Measurements from ENCODE around the gene MEF2D. TPM values are rescaled to one million over a fixed set of nuclear protein-coding genes. Genes with fewer than 3 reads are reported as not detected.

Gene MEF2D
- total and polyA plus RNA-seq, 2 donors (not counting 1 experiment from before 2014, with no cell fraction given): 65.6 to 128 TPM

DNA sequence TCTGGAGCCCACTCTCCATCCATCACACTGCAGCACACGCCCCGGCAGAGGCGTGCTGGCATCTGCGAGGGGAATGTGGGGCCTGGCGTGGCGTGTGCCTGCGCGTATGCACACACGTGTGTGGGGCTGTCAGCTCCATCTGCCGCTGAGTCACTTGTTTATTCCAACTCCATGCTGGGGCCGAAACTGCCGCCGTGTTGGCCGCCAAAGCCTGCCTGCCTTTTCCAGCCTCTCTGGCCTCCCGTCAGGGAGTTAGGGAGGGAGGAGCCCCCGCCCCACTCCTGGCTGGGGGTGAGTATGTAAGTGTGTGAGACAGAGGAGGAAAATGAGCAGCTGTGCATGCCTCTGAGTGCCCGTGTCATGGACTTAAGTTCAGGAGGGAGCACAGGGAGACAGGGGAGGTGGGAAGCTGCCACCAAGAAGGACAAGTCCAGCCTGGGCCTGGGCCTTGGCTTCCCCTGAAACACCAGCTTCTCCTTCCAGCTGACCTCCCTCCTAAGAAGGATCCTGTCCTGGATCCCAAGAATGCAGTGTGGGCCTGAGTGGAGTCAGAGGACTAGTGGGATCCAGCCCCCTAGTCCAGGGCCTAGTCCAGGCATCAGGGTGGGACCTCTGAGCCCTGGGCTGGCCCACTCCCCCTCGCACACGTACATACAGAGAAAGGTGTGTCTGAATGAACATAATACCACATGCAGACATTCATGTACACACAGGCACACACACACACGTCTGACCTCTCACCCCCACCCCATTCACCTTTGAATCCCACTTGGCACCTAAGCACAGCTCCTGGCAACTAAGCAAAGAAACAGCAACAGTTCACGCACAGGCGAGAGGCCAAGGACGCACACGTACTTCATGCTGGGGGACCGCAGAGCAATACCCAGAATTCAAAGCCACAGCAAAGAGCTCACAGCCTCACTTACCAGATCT is 24.7 kb downstream of the MEF2D start:
- Mint-ChIP-seq H3K27me3 (no peaks in the 10 kb centered on the region), H3K4me3 (no peak overlapping the region), H3K9me3 (ENCODE audit: insufficient read depth) (no peaks in the 10 kb centered on the region), H3K27ac (no peak overlapping the region), H3K4me1 (peaks cover 12% of the 10 kb centered on the region)
- CTCF ChIA-PET: interaction anchor here (1.0 to 1.4 kb wide), 4 partner anchors 9 to 90 kb away, joined by 3 to 4 read pairs (median 4); no protein-coding TSS in a partner anchor
- POLR2A ChIA-PET: interaction anchor here (1.1 kb wide), 1 partner anchor 25 kb away, joined by 4 read pairs; the partner anchor contains the start of gene MEF2D
- WGBS (ENCODE audit: insufficient coverage): 97% methylated on average over 25 of the region's 25 CpGs
- Histone ChIP-seq H3K4me2 (replicated peaks; ENCODE audit: low read depth, low read length, poor library complexity, severe bottlenecking) (no peak overlapping the region), H3K36me3 (replicated peaks in 1 of 2; ENCODE audit: control extremely low read depth in 1 of 2, control insufficient read depth in 1 of 2, extremely low read depth in 1 of 2, insufficient read depth in 2 of 2, low read length in 1 of 2) (peaks cover 7 to 93% of the 10 kb centered on the region in 2 experiments), H3K79me2 (ENCODE audit: control insufficient read depth, insufficient read depth, low read length) (peaks cover 61% of the 10 kb centered on the region), H2AFZ (ENCODE audit: insufficient read depth, low read depth, low read length, poor library complexity, severe bottlenecking) (no peak overlapping the region), H3K9ac (ENCODE audit: low read length) (no peak overlapping the region), H3K9me3 (ENCODE audit: control extremely low read depth in 1 of 3, control insufficient read depth in 2 of 3, insufficient read depth in 1 of 3, low read length in 2 of 3) (no peaks in the 10 kb centered on the region), H3K4me3 (ENCODE audit: control extremely low read depth in 1 of 5, extremely low read depth in 1 of 5, insufficient read depth in 1 of 5, low read depth in 2 of 5, low read length in 4 of 5) (no peak overlapping the region), H3K27ac (ENCODE audit: low read length in 2 of 2) (no peak overlapping the region), H3K27me3 (replicated peaks in 1 of 4; ENCODE audit: control extremely low read depth in 1 of 4, control insufficient read depth in 3 of 4, insufficient read depth in 4 of 4, low read length in 3 of 4) (no peaks in the 10 kb centered on the region), H4K20me1 (ENCODE audit: control insufficient read depth, insufficient read depth, low read length, poor library complexity, severe bottlenecking) (peaks cover 83% of the 10 kb centered on the region), H3K4me1 (ENCODE audit: control insufficient read depth in 2 of 2, insufficient read depth in 2 of 2, low read length in 2 of 2) (peaks cover 1 to 12% of the 10 kb centered on the region in 2 donors)
- no peak for DNase-seq
- intact Hi-C loops (cut with micrococcal nuclease): no loop called here
- no peak for ATAC-seq (ENCODE audit: low read depth)
- TF ChIP-seq, protein P1, sequence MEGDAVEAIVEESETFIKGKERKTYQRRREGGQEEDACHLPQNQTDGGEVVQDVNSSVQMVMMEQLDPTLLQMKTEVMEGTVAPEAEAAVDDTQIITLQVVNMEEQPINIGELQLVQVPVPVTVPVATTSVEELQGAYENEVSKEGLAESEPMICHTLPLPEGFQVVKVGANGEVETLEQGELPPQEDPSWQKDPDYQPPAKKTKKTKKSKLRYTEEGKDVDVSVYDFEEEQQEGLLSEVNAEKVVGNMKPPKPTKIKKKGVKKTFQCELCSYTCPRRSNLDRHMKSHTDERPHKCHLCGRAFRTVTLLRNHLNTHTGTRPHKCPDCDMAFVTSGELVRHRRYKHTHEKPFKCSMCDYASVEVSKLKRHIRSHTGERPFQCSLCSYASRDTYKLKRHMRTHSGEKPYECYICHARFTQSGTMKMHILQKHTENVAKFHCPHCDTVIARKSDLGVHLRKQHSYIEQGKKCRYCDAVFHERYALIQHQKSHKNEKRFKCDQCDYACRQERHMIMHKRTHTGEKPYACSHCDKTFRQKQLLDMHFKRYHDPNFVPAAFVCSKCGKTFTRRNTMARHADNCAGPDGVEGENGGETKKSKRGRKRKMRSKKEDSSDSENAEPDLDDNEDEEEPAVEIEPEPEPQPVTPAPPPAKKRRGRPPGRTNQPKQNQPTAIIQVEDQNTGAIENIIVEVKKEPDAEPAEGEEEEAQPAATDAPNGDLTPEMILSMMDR (IDR thresholded peaks at IDR 0.05): no peak
- TF ChIP-seq EZH2 (IDR thresholded peaks at IDR 0.05; ENCODE audit: borderline replicate concordance, insufficient read depth, low read depth, low read length, poor library complexity, severe bottlenecking): no peak

DNA sequence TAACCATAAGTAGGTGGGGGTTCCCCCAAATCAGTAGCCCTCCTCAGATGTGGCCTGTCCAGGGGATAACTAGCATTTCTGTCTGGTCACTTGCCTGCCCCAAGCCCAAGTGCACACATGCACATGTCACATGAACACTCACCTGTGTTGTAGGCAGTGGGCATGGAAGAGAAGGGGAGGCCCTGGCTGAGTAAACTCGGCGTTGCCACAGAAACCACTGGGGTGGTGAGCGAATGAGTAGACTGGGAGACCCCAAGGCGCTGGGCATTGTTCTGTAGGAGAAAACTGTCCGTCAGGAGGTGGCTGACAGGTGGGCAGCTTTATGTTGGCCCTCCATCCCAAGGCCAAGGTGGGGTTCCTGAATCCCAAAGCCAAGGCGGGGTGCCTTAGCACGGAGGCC is 25.6 kb downstream of the MEF2D start:
- WGBS (ENCODE audit: insufficient coverage): 95% methylated on average over 7 of the region's 7 CpGs
- no peaks in the 10 kb centered on the region for H3K27me3 ChIP-seq (replicated peaks in 1 of 4; ENCODE audit: control extremely low read depth in 1 of 4, control insufficient read depth in 3 of 4, insufficient read depth in 4 of 4, low read length in 3 of 4)
- no peak overlapping the region for H3K4me3 Mint-ChIP-seq
- H3K79me2 ChIP-seq (ENCODE audit: control insufficient read depth, insufficient read depth, low read length): peaks cover 52% of the 10 kb centered on the region
- H3K27ac ChIP-seq (ENCODE audit: low read length in 2 of 2): no peak overlapping the region
- peaks cover 0 to 4% of the 10 kb centered on the region in 2 donors for H3K4me1 ChIP-seq (ENCODE audit: control insufficient read depth in 2 of 2, insufficient read depth in 2 of 2, low read length in 2 of 2)
- no peak overlapping the region for H3K4me2 ChIP-seq (replicated peaks; ENCODE audit: low read depth, low read length, poor library complexity, severe bottlenecking)
- peaks cover 3% of the 10 kb centered on the region for H3K4me1 Mint-ChIP-seq
- no peak overlapping the region for H3K4me3 ChIP-seq (ENCODE audit: control extremely low read depth in 1 of 5, extremely low read depth in 1 of 5, insufficient read depth in 1 of 5, low read depth in 2 of 5, low read length in 4 of 5)
- no peaks in the 10 kb centered on the region for H3K27me3 Mint-ChIP-seq
- no peak for TF ChIP-seq EZH2 (IDR thresholded peaks at IDR 0.05; ENCODE audit: borderline replicate concordance, insufficient read depth, low read depth, low read length, poor library complexity, severe bottlenecking)
- TF ChIP-seq, protein P1 (IDR thresholded peaks at IDR 0.05): no peak
- ATAC-seq (ENCODE audit: low read depth): no peak
- no peak for DNase-seq
- H3K27ac Mint-ChIP-seq: no peak overlapping the region
- CTCF ChIA-PET: no interaction called here
- H3K9me3 Mint-ChIP-seq (ENCODE audit: insufficient read depth): no peaks in the 10 kb centered on the region
- intact Hi-C loops (cut with micrococcal nuclease): no loop called here
- H3K36me3 ChIP-seq (replicated peaks in 1 of 2; ENCODE audit: control extremely low read depth in 1 of 2, control insufficient read depth in 1 of 2, extremely low read depth in 1 of 2, insufficient read depth in 2 of 2, low read length in 1 of 2): peaks cover 7 to 91% of the 10 kb centered on the region in 2 experiments
- no peak overlapping the region for H2AFZ ChIP-seq (ENCODE audit: insufficient read depth, low read depth, low read length, poor library complexity, severe bottlenecking)
- H3K9ac ChIP-seq (ENCODE audit: low read length): no peak overlapping the region
- no peaks in the 10 kb centered on the region for H3K9me3 ChIP-seq (ENCODE audit: control extremely low read depth in 1 of 3, control insufficient read depth in 2 of 3, insufficient read depth in 1 of 3, low read length in 2 of 3)
- peaks cover 82% of the 10 kb centered on the region for H4K20me1 ChIP-seq (ENCODE audit: control insufficient read depth, insufficient read depth, low read length, poor library complexity, severe bottlenecking)
- POLR2A ChIA-PET: no interaction called here
